Measurements from ENCODE around the gene THADA.

Gene THADA

DNA sequence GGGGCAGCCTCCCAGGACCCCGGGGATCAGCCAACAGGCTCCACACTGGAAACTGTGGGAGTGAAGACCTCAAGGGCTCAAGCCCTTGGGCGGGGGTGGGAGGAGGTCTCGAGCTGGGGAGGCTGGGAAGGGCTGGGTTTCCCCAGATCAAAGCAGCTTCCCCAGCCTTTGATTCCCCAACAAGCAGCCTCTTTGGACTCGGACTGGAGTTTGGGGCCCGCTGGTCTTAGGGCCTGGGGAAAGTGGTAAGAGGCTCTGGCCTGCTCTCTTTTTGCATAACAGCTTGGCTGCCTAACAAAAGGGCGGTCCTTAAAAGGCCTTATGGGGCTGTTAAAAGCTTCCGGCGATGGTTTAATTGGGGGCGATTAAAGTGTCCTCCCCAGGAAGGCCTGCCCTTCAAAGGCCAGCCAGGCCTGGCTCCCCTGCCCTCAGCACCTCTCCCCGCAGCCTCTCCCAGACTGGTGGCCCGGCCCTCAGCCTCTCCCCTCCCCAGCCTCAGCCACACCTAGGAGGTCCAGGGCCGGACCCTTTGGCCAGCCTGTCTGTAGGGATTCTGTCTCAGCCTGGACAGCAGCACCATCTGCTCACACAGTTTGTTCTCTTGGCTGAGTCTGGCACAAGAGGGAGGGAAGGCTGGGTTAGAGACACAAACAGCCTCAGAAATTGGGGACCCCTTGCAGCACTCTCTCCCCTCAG is 409.0 kb downstream of the THADA start:
- DNase-seq (ENCODE audit: low read depth in 2 of 2) = no peak

DNA sequence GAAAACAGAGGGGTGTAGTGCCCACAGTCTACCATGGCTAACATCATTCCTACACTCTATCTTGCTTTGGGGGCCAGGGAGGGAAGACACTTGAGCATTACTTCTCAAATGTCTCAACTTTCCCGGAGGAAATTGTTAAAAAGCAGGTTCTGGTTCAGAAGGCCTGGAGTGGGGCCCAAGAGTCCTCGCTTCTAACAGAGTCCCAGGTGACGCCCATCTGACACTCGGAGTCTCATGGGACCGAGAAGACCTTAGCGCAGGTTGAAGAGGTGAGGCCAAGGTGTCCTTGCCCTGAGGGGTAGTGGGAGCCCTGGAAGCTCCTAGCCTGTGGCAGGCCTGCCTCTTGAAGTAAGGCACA is 409.5 kb downstream of the THADA start:
- DNase-seq (ENCODE audit: low read depth in 2 of 2) = no peak

DNA sequence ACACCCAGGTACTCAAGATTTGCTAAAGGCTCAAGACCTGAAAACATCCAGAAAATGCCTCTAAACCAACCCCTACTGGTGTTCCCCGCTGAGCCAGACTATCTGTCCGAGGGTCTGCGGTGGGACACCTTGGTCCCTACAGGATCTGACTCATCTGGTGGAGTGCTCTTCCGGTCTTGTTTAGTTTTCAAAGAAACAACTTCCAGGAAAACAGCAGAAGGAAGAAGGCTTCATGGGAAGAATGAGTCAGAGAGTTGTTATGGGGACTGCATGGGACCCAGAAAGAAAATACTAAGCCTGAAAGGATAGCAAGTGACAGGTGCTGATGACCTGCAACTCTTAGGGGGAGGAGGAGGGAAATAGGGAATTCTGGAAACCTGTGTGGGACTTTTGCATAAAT is 410.7 kb downstream of the THADA start:
- DNase-seq (ENCODE audit: low read depth in 2 of 2) = no peak

GRCh38 chr2:43184339-43184895 is 411.4 kb downstream of the THADA start:
- no peak for DNase-seq (ENCODE audit: low read depth in 2 of 2)

GRCh38 chr2:43183743-43184142 is 412.1 kb downstream of the THADA start:
- no peak for DNase-seq (ENCODE audit: low read depth in 2 of 2)

DNA sequence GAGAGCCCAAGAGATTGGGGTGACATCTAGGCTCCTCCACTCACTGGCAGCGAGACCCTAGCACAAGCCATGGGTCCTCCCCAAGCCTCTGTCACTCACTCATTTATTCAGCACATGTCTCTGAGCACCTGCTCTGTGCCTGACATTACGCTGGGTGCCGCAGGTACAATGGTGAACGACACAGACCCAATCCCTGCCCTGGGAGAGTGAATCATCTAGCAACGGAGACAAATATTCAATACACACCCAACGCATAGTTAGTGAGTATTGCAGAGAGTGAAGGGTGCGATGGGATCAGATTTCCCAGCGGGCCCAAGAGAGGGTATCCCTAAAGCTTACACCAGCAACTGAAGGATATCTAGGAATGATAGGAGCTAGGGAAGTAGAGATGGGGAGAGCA is 414.9 kb downstream of the THADA start:
- no peak for DNase-seq (ENCODE audit: low read depth in 2 of 2)

All from fibroblast of skin of left biceps (primary cell).